KOPT-K1 (cell line): ENCODE results near the gene SMTNL1.

Experiments used
- H3K27ac ChIP-seq: fragments of 200-600 bp; sonication (generic); 2 replicates; pipeline ENCODE4 v1.5.1; 2016; ENCODE audit warnings: antibody characterized with exemption, mild to moderate bottlenecking, low read depth, low read length; ENCODE audit not compliant: poor library complexity, severe bottlenecking
- H3K36me3 ChIP-seq: fragments of 200-600 bp; sonication (generic); 2 replicates; pipeline ENCODE4 v1.5.1; 2017; ENCODE audit warnings: antibody characterized with exemption, mild to moderate bottlenecking, low read length, moderate library complexity; ENCODE audit not compliant: insufficient read depth
- H3K9me3 ChIP-seq: fragments of 200-600 bp; sonication (generic); 2 replicates; pipeline ENCODE4 v1.5.1; 2017; ENCODE audit warnings: antibody characterized with exemption, low read length, mild to moderate bottlenecking; ENCODE audit not compliant: insufficient read depth, poor library complexity, severe bottlenecking

The SMTNL1 gene

GRCh38 chr11:57585301-57585700, 47.9 kb downstream of the SMTNL1 start:
- H3K27ac ChIP-seq, result peak overlapping the region; percentile 28
- H3K9me3 ChIP-seq, result peaks cover 14% of the 10 kb centered on the region
- no peaks in the 10 kb centered on the region for H3K36me3 ChIP-seq

GRCh38 chr11:57586711-57587245, 49.4 kb downstream of the SMTNL1 start:
- no peaks in the 10 kb centered on the region for H3K36me3 ChIP-seq
- peaks cover 14% of the 10 kb centered on the region for H3K9me3 ChIP-seq
- no peak overlapping the region for H3K27ac ChIP-seq

- Histone ChIP-seq H3K27ac (no peak overlapping the region), H3K36me3 (no peaks in the 10 kb centered on the region)
Observed at GRCh38 chr11:57588046-57588710, 50.8 kb downstream of the SMTNL1 start.

GRCh38 chr11:57596266-57596885, 59.0 kb downstream of the SMTNL1 start:
- Histone ChIP-seq H3K9me3 (no peaks in the 10 kb centered on the region), H3K36me3 (no peaks in the 10 kb centered on the region), H3K27ac (no peak overlapping the region)

More at GRCh38 chr11:57588046-57588710, 50.8 kb downstream of the SMTNL1 start:
- H3K9me3 ChIP-seq, result peaks cover 14% of the 10 kb centered on the region

- Histone ChIP-seq H3K27ac (no peak within 1 kb of the TSS), H3K9me3 (no peaks in the 10 kb centered on the region), H3K36me3 (no peaks in the 10 kb centered on the region)
Observed at GRCh38 chr11:57597461-57597915, 60.1 kb downstream of the SMTNL1 start, which contains the start of gene SERPING1. Gene SERPING1 (plus strand): TSS chr11:57597685. CDS start chr11:57598271, 586 bp downstream.

- no peak overlapping the region for H3K27ac ChIP-seq
- H3K9me3 ChIP-seq, result no peaks in the 10 kb centered on the region
- H3K36me3 ChIP-seq, result no peaks in the 10 kb centered on the region
Observed at GRCh38 chr11:57597916-57598830, 60.8 kb downstream of the SMTNL1 start.

GRCh38 chr11:57598831-57599155, 61.4 kb downstream of the SMTNL1 start:
- Histone ChIP-seq H3K36me3 (no peaks in the 10 kb centered on the region), H3K9me3 (no peaks in the 10 kb centered on the region), H3K27ac (no peak overlapping the region)

GRCh38 chr11:57599381-57599780, 62.0 kb downstream of the SMTNL1 start:
- Histone ChIP-seq H3K27ac (no peak overlapping the region), H3K36me3 (no peaks in the 10 kb centered on the region), H3K9me3 (no peaks in the 10 kb centered on the region)
